GM11168 (cell line): ENCODE measurements around the gene TGIF1.
"Not testable (repeated sequence)": the region's sequence is repeated elsewhere in the genome, so short reads cannot be mapped to it uniquely, and the experiment has no call there.

Experiments
- in situ Hi-C: fragments of 300-500 bp; cut with MboI; formaldehyde crosslinking; loops from one replicate; pipeline ENCODE4 v1.12.0; 2022; ENCODE audit warnings: low sequenced_read_pairs; ENCODE audit not compliant: unreplicated experiment

The TGIF1 gene

GRCh38 chr18:3450012-3450798 lies at the start of gene TGIF1:
Gene TGIF1, plus strand, starts transcription at chr18:3450172. Its CDS starts 318 bp downstream, at chr18:3450490.
- in situ Hi-C loops, result loop anchor here (25.0 kb wide), 1 partner anchor 163 kb away; no protein-coding TSS in a partner anchor

GRCh38 chr18:3400567-3401296 lies 49.2 kb upstream of the TGIF1 start:
- in situ Hi-C loops, result no loop called here

GRCh38 chr18:3401669-3402620 lies 48.0 kb upstream of the TGIF1 start:
- in situ Hi-C loops, result no loop called here

- in situ Hi-C loops, result no loop called here
Measured at GRCh38 chr18:3402982-3403451, 47.0 kb upstream of the TGIF1 start.

- in situ Hi-C loops, result no loop called here
Measured at GRCh38 chr18:3405713-3406112, 44.3 kb upstream of the TGIF1 start.

- in situ Hi-C loops, result no loop called here
Measured at GRCh38 chr18:3408107-3408506, 41.9 kb upstream of the TGIF1 start.

- in situ Hi-C loops, result no loop called here
Measured at GRCh38 chr18:3409811-3410210, 40.2 kb upstream of the TGIF1 start.

GRCh38 chr18:3410273-3410672 lies 39.7 kb upstream of the TGIF1 start:
- in situ Hi-C loops, result no loop called here

- in situ Hi-C loops, result not testable (repeated sequence)
Measured at GRCh38 chr18:3410876-3411275, 39.1 kb upstream of the TGIF1 start.

GRCh38 chr18:3411327-3411726 lies 38.6 kb upstream of the TGIF1 start:
- in situ Hi-C loops, result no loop called here

- in situ Hi-C loops, result no loop called here
Measured at GRCh38 chr18:3411854-3412268, 38.1 kb upstream of the TGIF1 start.

- in situ Hi-C loops, result not testable (repeated sequence)
Measured at GRCh38 chr18:3412528-3412927, 37.4 kb upstream of the TGIF1 start.

GRCh38 chr18:3415110-3415509 lies 34.9 kb upstream of the TGIF1 start:
- in situ Hi-C loops, result no loop called here

GRCh38 chr18:3418083-3418482 lies 31.9 kb upstream of the TGIF1 start:
- in situ Hi-C loops, result no loop called here

GRCh38 chr18:3420919-3421279 lies 29.1 kb upstream of the TGIF1 start:
- in situ Hi-C loops, result no loop called here

GRCh38 chr18:3422905-3423304 lies 27.1 kb upstream of the TGIF1 start:
- in situ Hi-C loops, result no loop called here

- in situ Hi-C loops, result no loop called here
Measured at GRCh38 chr18:3424280-3424890, 25.6 kb upstream of the TGIF1 start.

GRCh38 chr18:3425030-3425429 lies 24.9 kb upstream of the TGIF1 start:
- in situ Hi-C loops, result no loop called here

GRCh38 chr18:3425446-3425845 lies 24.5 kb upstream of the TGIF1 start:
- in situ Hi-C loops, result no loop called here

GRCh38 chr18:3426074-3426473 lies 23.9 kb upstream of the TGIF1 start:
- in situ Hi-C loops, result no loop called here
